GM19193 (cell line): Measurements from ENCODE around the gene GRID1.

Source experiments
- POLR2A ChIP-seq: IDR thresholded peaks from 4 replicates; pipeline ENCODE4 v1.6.1; 2011; ENCODE audit not compliant: insufficient read depth, insufficient read length; ENCODE audit errors: extremely low read depth

GRID1 gene

DNA sequence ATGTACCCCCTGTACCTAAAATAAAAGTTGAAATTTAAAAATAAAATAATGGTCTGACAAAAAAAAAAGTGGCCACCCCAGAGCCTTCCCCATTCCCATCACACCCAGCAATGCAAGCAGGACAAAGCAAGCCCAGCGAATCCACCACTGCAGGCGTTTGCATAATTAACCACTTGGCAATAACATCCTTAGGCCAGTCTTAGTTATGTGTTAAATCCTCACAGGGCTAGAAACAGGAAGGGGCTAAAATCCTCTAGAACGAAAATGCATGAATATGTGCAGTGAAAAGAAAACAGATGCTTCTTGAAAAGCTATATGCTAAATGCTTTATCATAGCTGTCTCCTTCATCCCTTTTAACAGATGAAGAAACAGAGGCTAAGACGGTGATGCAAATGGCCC lies 229.7 kb downstream of the GRID1 start:
- no peak for TF ChIP-seq POLR2A

DNA sequence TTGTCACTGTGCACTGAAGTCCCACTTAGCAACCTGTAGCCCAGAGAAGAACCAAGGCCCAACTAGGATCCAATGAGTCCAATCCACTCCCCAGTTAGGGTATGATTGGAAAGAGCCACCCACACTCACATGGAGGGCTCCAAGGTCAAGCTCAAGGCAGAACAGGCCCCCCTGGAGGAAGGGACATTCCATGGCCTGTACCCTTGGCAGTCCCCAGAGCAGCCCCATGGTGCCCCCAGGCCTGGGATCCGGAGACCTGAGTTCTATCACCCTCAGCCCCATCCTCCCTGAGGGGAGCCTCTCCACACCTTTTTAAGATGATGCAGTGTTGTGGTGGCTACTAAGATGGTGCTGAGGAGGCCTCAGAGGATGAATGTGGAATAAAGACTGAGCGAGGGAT lies 231.4 kb downstream of the GRID1 start:
- TF ChIP-seq POLR2A = no peak

DNA sequence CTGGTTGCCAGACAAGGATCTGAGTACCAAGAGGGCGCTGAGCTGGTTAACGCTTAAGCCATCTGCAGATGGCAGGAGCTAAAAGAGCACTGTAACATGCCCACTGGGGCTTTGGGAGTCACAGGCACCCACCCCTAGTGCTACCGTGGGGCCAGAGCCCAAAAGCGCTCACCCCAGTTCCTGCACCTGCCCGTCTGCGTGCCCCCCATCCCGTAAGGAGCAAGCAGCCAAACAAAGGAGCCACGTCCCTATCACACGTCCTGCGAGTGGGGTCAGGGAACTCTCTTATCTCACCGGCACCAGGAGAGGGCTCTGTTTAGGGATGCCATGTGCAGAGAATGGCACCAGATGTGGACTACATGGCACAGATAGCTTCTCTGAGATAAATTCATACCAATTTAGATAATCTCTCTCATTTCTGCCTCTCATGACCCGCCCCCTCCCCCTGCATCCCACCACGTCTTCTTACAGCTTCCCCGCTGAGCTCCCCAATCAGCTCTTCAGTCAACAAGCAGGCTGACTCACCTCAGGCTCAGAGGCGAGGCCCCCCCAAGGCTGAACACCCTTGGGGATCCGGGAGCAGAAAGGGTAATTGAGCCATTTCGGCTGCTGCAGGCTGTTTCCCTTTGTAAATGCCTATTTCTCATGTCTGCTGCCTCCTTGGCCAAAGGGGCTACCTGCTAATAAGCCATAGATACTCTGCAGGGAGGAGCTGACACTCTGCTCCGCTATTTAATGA lies 235.7 kb downstream of the GRID1 start:
- TF ChIP-seq POLR2A = no peak

DNA sequence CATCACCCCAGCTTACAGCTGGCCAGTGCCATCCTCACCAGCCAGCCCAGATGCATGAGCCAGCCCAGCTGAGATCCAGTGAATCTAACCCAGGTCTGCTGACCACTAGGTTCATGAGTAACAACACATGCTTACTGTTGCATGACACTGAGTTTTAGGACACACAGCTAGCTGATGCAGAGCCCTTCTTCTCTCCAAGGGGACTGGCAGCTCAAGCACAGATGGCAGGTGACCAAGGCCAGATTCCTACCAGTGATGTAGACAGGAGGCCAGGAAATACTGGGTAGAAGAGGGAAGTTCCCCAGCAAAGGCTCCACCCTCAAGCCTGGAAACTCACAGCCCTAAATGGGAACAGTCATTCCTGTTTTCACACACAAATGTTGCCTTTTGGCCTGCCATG lies 236.6 kb downstream of the GRID1 start:
- TF ChIP-seq POLR2A = no peak

DNA sequence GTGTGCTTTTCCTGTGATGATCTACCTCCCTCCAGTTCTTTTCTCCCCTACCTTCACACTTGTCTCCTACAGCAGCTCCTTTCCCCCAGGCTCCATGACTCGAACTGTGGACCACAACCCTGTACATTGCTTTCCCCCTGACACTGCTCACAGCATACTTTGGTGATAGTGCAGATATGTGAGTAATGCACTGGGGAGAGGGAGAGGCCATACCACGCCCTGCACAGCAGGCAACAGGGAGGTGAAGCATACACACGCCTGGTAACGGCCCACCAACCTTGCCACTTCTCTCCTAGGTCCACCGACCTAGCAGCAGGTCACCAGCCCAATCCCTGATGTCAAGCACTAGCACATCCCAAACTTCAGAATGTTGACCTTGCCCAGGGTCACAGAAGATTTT lies 238.2 kb downstream of the GRID1 start:
- TF ChIP-seq POLR2A = no peak

DNA sequence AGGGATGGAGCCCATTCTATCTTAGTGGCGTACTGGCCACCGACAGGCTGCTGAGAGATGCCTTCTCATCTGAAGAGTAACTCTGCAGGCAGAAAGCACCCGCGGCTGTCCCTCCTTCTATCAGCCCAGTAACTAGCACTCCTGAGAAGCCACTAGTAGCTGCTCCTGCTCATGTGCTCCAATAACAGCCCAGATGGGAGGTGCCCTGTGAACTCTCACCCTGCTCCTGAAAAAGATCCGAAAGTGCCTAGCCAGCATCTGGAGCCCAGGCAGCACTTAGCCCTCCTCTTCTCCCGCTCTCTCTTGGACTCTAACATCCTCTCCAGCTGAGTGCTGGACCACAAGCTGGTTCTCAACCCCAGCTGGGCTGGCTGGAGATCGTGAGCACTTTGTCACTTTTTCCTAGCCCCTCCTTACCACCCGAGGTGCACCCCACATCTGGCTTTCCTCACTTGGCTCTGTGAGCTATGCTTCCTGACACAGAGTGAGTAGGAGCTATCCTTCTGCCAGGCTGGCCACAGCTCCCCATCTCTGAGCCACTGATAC lies 239.2 kb downstream of the GRID1 start:
- no peak for TF ChIP-seq POLR2A

DNA sequence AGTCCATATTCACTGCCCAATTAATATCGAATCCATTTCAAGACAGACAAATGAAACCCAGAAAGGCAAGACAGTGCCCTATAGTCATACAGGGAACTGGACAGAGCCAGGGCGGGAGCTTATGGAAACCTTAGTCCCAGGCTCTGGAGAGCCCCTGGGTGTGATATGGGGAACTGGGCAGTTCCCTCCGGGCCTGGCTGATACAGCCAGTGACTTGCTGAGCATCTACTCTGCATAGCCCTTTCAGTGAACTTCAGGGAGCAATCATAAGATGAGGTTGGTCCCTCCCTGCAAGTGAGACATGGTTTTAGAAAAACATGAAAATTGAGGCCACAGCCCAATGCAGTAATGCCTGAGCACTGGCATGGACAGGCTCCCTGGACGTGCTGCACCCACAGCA lies 241.9 kb downstream of the GRID1 start:
- TF ChIP-seq POLR2A = no peak

DNA sequence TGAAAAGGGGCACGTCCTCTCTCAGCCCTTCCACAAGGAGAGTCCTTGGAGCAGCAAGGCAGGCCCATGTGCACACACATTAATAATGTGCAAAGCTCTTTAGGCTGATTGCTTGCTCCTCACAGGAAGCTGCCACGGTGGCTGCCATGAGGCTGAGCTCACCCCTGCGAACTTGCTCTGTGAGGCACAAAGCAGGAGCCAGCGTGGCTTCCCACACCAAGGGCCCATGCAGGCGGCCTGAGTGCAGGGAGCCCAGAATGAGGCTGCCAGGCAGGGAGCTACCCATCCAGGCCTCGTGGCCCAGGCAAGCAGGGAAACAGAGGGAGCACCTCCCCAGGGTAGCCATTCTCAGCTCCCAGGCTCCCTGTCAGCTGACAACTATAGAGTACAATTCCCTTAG lies 242.9 kb downstream of the GRID1 start:
- no peak for TF ChIP-seq POLR2A

DNA sequence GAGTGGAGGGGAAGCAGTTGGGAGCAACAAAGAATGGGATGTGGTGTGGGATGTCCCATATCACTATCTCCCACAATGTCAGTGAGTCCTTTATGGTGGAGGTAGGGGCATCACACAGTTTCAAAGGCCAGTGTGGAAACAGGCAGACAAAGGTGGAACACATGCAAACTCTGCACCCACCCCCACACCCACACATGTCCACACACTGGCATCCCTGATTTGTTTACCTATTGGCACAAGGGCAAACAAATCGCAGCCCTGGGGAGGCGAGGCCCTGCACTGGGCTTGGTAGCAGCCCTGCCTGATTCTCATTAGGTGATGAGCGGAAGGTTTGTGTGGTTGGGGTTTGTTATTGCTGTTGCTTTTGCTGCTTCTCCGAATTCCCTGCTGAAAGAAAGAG lies 243.3 kb downstream of the GRID1 start:
- TF ChIP-seq POLR2A = no peak

DNA sequence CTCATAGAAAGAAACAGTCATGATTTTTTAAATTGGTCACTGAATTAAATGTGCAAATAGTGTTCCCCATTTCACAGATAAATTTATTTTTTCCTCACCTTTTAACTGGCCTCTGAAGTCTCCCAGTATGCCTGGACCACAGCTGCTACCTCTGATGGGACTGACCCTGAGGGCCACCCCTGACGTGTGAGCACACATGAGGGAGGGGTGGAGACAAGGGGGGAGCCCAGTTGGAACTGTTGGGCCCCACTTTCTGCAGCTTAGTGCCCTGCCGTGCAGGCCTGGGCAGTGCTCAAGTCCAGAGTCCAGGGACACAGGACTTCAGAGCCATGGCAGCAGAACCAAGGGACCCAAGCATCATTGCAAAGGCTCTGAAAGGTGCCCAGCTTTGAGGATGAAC lies 243.9 kb downstream of the GRID1 start:
- no peak for TF ChIP-seq POLR2A

DNA sequence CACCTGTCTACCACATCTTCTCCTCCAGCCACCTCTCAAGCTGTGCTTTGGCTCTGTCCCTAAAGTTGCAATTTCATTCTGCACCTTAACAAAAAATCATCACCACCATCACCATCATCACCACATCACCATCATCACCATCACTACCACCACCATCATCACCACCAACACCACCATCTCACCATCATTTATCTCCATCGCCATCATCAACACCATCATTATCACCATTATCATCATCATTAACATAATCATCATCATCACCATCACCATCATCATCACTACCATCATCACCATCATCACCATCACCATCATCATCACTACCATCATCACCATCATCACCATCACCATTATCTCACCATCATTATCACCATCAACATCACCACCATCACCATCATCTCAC lies 245.4 kb downstream of the GRID1 start:
- no peak for TF ChIP-seq POLR2A

DNA sequence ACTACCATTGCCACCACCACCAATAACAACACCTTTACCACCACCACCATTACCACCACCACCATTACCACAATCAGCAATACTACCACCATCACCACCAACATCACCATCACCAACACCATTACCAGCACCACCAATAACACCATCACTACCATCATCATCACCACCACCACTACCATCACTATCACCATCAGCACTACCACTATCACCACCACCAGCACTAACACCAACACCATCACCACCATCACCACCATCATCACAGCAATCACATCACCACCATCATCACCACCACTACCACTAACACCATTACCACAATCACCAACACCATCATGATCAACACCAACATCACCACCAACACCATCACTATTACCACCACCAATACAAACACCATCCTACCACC lies 249.5 kb downstream of the GRID1 start:
- no peak for TF ChIP-seq POLR2A

DNA sequence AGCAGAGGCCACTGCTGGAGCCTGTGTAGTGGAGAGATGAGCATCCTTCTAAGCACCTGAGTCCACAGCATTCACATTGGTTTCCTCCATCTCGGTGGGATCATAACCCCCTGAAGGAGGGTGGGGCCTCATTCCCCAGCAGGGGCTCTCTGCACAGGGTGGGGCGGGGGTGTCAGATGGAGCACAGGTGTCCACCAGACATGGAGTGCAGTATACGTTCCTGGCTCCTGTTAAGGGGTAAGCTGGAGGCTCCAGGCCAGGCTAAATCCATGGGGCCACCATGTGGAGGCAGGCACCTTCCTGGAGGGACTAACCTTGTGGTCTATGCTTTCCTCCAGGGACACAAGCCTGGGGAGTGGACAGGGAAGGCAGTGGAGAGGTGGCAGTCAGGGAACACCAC lies 252.6 kb downstream of the GRID1 start:
- TF ChIP-seq POLR2A = no peak

DNA sequence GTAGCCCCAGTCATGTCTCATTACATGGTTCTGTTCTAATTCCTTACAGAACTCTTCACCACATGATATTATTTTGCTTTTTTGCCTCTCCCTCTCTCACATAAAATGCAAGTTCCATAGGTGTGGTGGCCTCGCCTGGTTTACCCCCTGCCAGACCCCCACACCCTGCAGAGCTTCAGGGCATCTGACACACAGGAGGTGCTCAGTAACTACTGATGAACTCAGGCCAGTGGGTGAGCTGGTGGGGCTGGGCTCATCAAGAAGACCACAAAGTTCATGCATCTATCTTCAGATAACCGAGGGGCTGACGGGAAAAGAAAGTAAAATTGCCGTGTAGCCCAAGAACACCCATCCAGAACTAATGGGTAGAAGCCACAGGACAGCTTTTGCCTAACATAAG lies 253.1 kb downstream of the GRID1 start:
- TF ChIP-seq POLR2A = no peak

DNA sequence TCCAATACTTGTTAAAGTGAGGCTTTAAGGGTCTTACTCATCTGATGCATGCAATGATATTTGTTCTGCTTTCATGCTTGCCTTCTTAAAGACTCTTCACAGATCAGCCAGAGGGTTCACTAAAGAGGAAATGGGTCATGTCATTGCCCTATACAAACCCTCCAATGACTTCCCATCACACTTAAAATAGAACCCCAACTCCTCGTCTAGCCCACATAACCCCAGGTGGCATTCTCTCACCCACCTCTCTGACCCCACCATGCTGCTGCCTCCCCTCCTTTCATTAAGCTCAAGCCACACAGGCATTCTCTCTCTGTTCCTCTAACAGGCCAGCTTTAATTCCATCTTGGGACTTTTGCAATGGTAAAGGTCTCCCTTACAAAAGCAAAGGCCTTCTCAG lies 253.6 kb downstream of the GRID1 start:
- TF ChIP-seq POLR2A = no peak

DNA sequence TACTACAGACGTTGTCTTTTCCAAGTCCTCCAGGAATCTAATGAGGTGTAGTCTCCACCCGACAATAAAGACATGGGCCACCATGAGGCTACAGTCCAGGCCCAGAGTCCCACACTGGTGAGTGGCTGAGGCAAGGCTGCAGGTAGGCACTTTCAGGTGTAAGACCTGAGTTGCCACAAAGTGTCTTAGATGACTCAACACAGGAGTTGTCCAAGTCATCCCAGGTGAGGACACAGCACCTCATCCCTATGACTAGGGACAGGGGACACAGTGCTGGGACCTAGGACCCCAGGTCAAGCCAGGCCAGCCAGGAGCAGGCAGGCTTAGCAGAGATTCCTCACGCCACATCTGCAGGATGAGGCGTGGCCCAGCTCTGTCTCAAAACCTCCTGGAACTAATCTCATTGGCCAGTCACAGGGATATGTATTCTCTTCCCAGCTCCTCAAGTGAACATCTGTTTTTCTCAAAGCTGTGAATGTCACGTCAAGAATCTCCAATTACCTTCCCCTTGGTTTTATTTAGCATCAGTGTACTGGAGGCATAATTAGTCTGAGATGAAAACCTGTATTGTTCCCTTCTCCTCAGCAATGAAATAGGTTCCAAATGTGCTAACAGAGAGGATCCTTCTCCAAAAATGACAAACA lies 254.6 kb downstream of the GRID1 start:
- TF ChIP-seq POLR2A = no peak
